Liver (tissue), 9 donors: ENCODE data around the gene RNF141. TPM values are rescaled to one million over a fixed set of nuclear protein-coding genes. Genes with fewer than 3 reads are reported as not detected.

Experiments
- DNase-seq: peaks from one replicate; pipeline ENCODE4 v3.0.0-alpha.2; 2017; ENCODE audit warnings: low spot score
- H3K27ac ChIP-seq, 2 donors: one replicate each; pipeline ENCODE4 v1.7.0; 2013; ENCODE audit warnings: inconsistent platforms in 2 of 2, low read length in 2 of 2, control low read depth in 1 of 2, low read depth in 1 of 2, mild to moderate bottlenecking in 1 of 2
- H3K27me3 ChIP-seq, 4 donors: one replicate each; pipeline versions ENCODE4 v1.6.1 to v1.7.0; 2013; ENCODE audit warnings: low read length in 3 of 4, inconsistent platforms in 1 of 4, mild to moderate bottlenecking in 1 of 4, moderate library complexity in 1 of 4; ENCODE audit not compliant: control insufficient read depth in 4 of 4, insufficient read depth in 4 of 4
- H3K36me3 ChIP-seq, 4 donors: one replicate each; pipeline versions ENCODE4 v1.6.1 to v1.7.0; 2013; ENCODE audit warnings: low read length in 3 of 4, mild to moderate bottlenecking in 3 of 4, low read depth in 1 of 4, moderate library complexity in 1 of 4; ENCODE audit not compliant: control insufficient read depth in 4 of 4, insufficient read depth in 3 of 4
- H3K4me1 ChIP-seq, 4 donors: one replicate each; pipeline versions ENCODE4 v1.6.1 to v1.7.0; 2013; ENCODE audit warnings: low read length in 3 of 4, mild to moderate bottlenecking in 3 of 4, moderate library complexity in 1 of 4; ENCODE audit not compliant: control insufficient read depth in 4 of 4, insufficient read depth in 4 of 4
- H3K4me3 ChIP-seq, 3 donors: one replicate each; pipeline versions ENCODE4 v1.6.1 to v1.7.0; 2013; ENCODE audit warnings: low read length in 3 of 3, control low read depth in 1 of 3, low read depth in 1 of 3, mild to moderate bottlenecking in 1 of 3
- H3K9ac ChIP-seq, 2 donors: one replicate each; pipeline ENCODE4 v1.7.0; 2013; ENCODE audit warnings: low read length in 2 of 2, mild to moderate bottlenecking in 2 of 2, moderate library complexity in 2 of 2, control low read depth in 1 of 2, low read depth in 1 of 2
- H3K9me3 ChIP-seq, 4 donors: one replicate each; pipeline versions ENCODE4 v1.6.1 to v1.7.0; 2013; ENCODE audit warnings: low read length in 3 of 4; ENCODE audit not compliant: control insufficient read depth in 4 of 4
- ATF3 ChIP-seq: IDR thresholded peaks from 2 replicates; pipeline ENCODE4 v1.6.1; 2016; ENCODE audit warnings: antibody characterized with exemption
- CTCF ChIP-seq: fragments of 150-350 bp; IDR thresholded peaks from 2 replicates; pipeline ENCODE4 v1.5.1; 2017; ENCODE audit warnings: improper control_type of control experiment, low read depth, low read length; ENCODE audit not compliant: missing input control
- EGR1 ChIP-seq, 2 donors: IDR thresholded peaks; 2 replicates each; pipeline ENCODE4 v1.6.1; 2016 to 2018; ENCODE audit warnings: antibody characterized with exemption in 2 of 2, low read depth in 2 of 2
- FOXA1 ChIP-seq: IDR thresholded peaks from 2 replicates; pipeline ENCODE4 v1.6.1; 2016; ENCODE audit warnings: antibody characterized with exemption
- FOXA2 ChIP-seq: IDR thresholded peaks from 2 replicates; pipeline ENCODE4 v1.6.1; 2016; ENCODE audit warnings: antibody characterized with exemption
- HNF4A ChIP-seq, 2 donors: conservative IDR thresholded peaks; 2 replicates each; pipeline ENCODE4 v1.6.1; 2016; ENCODE audit warnings: antibody characterized with exemption in 2 of 2, mild to moderate bottlenecking in 2 of 2
- HNF4G ChIP-seq: IDR thresholded peaks from 2 replicates; pipeline ENCODE4 v1.6.1; 2016; ENCODE audit warnings: antibody characterized with exemption
- JUND ChIP-seq, 2 donors: IDR thresholded peaks; 2 replicates each; pipeline ENCODE4 v1.6.1; 2016; ENCODE audit warnings: antibody characterized with exemption in 2 of 2
- NR2F2 ChIP-seq: IDR thresholded peaks from 2 replicates; pipeline ENCODE4 v1.6.1; 2016; ENCODE audit warnings: antibody characterized with exemption
- RAD21 ChIP-seq, 2 donors: IDR thresholded peaks; 2 replicates each; pipeline ENCODE4 v1.6.1; 2016; ENCODE audit warnings: antibody characterized with exemption in 2 of 2, mild to moderate bottlenecking in 2 of 2
- RXRA ChIP-seq, 2 donors: IDR thresholded peaks; 2 replicates each; pipeline ENCODE4 v1.6.1; 2017 to 2018; ENCODE audit warnings: antibody characterized with exemption in 2 of 2, mild to moderate bottlenecking in 1 of 2
- SP1 ChIP-seq: IDR thresholded peaks from 2 replicates; pipeline ENCODE4 v1.6.1; 2018; ENCODE audit warnings: antibody characterized with exemption, mild to moderate bottlenecking
- TAF1 ChIP-seq: conservative IDR thresholded peaks from 2 replicates; pipeline ENCODE4 v1.6.1; 2016; ENCODE audit warnings: antibody characterized with exemption, mild to moderate bottlenecking
- YY1 ChIP-seq: IDR thresholded peaks from 2 replicates; pipeline ENCODE4 v1.6.1; 2016; ENCODE audit warnings: antibody characterized with exemption, mild to moderate bottlenecking
- WGBS: extraction: QIAGEN DNeasy Blood & Tissue Kit; methylation state at CpG from one replicate; pipeline ENCODE4 v1.1.7; 2013; 5-methylcytosine and 5-hydroxymethylcytosine counted together
- polyA plus RNA-seq, 2 donors: library from polyadenylated mRNA; stranded (reverse) in 1 of 2; unstranded in 1 of 2; fragments of 200-250 nt in 1 of 2; fragments of >200 nt in 1 of 2; fragmentation: Nextera tagmentation in 1 of 2; extraction: Ambion mirVana in 1 of 2; gene quantifications; one replicate each; pipeline versions ENCODE4 v1.2.1 to v1.2.3, GENCODE V29; 2013 to 2015
- total RNA-seq, 2 donors: library from RNA; depleted of rRNA; stranded (reverse); fragments of >200 nt; gene quantifications; one replicate each; pipeline ENCODE4 v1.2.3, GENCODE V29; 2014
- donor health status: healthy.
- donor health status: healthy.
- donor health status: healthy.
- donor health status: healthy.
- donor health status: healthy.

The RNF141 gene
- total and polyA plus RNA-seq, 4 donors, result 6.9 to 14.6 (median 13.0) TPM

- 97% methylated on average over 18 of the region's 18 CpGs for WGBS
- no peak overlapping the region for H3K27ac ChIP-seq
Observed at GRCh38 chr11:10493041-10493663, 47.8 kb downstream of the RNF141 start.

GRCh38 chr11:10492084-10492483 is 48.9 kb downstream of the RNF141 start:
- peaks cover 0 to 8% (median 0%) of the 10 kb centered on the region in 4 donors for H3K36me3 ChIP-seq
- DNase-seq, result peak; percentile 5
- H3K27ac ChIP-seq, result no peak overlapping the region
- peaks cover 0 to 2% (median 0%) of the 10 kb centered on the region in 4 donors for H3K4me1 ChIP-seq
- H3K9ac ChIP-seq, result no peak overlapping the region
- no peaks in the 10 kb centered on the region for H3K27me3 ChIP-seq
- TF ChIP-seq FOXA2 (no peak), TAF1 (no peak), FOXA1 (no peak), HNF4G (no peak), HNF4A (conservative IDR thresholded peaks at IDR 0.05) (no peak), SP1 (no peak), CTCF (no peak), RXRA (IDR thresholded peaks at IDR 0.05) (no peak), YY1 (no peak)
- 97% methylated on average over 2 of the region's 2 CpGs for WGBS
- H3K4me3 ChIP-seq, result no peak overlapping the region
- H3K9me3 ChIP-seq, result no peaks in the 10 kb centered on the region

More at GRCh38 chr11:10493041-10493663, 47.8 kb downstream of the RNF141 start:
- Histone ChIP-seq H3K9ac (no peak overlapping the region), H3K4me1 (peaks cover 0 to 2% (median 0%) of the 10 kb centered on the region in 4 donors), H3K27me3 (no peaks in the 10 kb centered on the region), H3K4me3 (no peak overlapping the region), H3K36me3 (peaks cover 0 to 3% (median 0%) of the 10 kb centered on the region in 4 donors), H3K9me3 (no peaks in the 10 kb centered on the region)
- DNase-seq, result peak; percentile 25
- TF ChIP-seq EGR1 (IDR thresholded peaks at IDR 0.05; ENCODE audit: low read depth in 2 of 2) (no peak), RAD21 (IDR thresholded peaks at IDR 0.05) (no peak), ATF3 (no peak), FOXA1 (no peak), TAF1 (no peak)

GRCh38 chr11:10490398-10491241 is 50.4 kb downstream of the RNF141 start:
- Histone ChIP-seq H3K9me3 (no peaks in the 10 kb centered on the region), H3K4me3 (no peak overlapping the region), H3K27ac (peak overlapping the region; percentile 17 to 64), H3K27me3 (no peaks in the 10 kb centered on the region), H3K36me3 (peaks cover 0 to 9% (median 0%) of the 10 kb centered on the region in 4 donors), H3K9ac (no peak overlapping the region), H3K4me1 (peaks cover 0 to 2% (median 0%) of the 10 kb centered on the region in 4 donors)
- TF ChIP-seq FOXA1 (no peak), NR2F2 (peak; percentile 76), RXRA (IDR thresholded peaks at IDR 0.05) (peak; percentile 5 to 55), TAF1 (no peak), RAD21 (IDR thresholded peaks at IDR 0.05) (no peak), JUND (IDR thresholded peaks at IDR 0.05) (peak in 1 of 2 donors; percentile 87)
- 71% methylated on average over 13 of the region's 13 CpGs for WGBS
- DNase-seq, result peak; percentile 34
